HG03378 (cell line): Measurements from ENCODE around the gene AKT2.

ENCODE experiments used
- ATAC-seq: cut with Tn5 transposase; IDR thresholded peaks from one replicate; pipeline ENCODE4 v1.9.1; 2021; ENCODE audit warnings: mild to moderate bottlenecking, moderate library complexity; ENCODE audit not compliant: unreplicated experiment

The AKT2 gene

GRCh38 chr19:40237791-40238190 is 47.4 kb downstream of the AKT2 start:
- no peak for ATAC-seq

- no peak for ATAC-seq
Measured at GRCh38 chr19:40236366-40236765, 48.8 kb downstream of the AKT2 start.

- ATAC-seq: no peak
Measured at GRCh38 chr19:40236026-40236355, 49.2 kb downstream of the AKT2 start.

GRCh38 chr19:40235238-40236025 is 49.7 kb downstream of the AKT2 start:
- no peak for ATAC-seq

GRCh38 chr19:40234429-40235237 is 50.5 kb downstream of the AKT2 start:
- no peak for ATAC-seq

GRCh38 chr19:40233811-40234389 is 51.2 kb downstream of the AKT2 start:
- ATAC-seq: no peak

- ATAC-seq: no peak
Measured at GRCh38 chr19:40232949-40233810, 52.0 kb downstream of the AKT2 start.

GRCh38 chr19:40232479-40232878 is 52.7 kb downstream of the AKT2 start:
- ATAC-seq: no peak

GRCh38 chr19:40231544-40232424 is 53.4 kb downstream of the AKT2 start:
- ATAC-seq: no peak

- ATAC-seq: no peak
Measured at GRCh38 chr19:40231057-40231456, 54.1 kb downstream of the AKT2 start.

GRCh38 chr19:40229926-40230417 is 55.2 kb downstream of the AKT2 start:
- ATAC-seq: no peak

- no peak for ATAC-seq
Measured at GRCh38 chr19:40229484-40229883, 55.7 kb downstream of the AKT2 start.

- ATAC-seq: no peak
Measured at GRCh38 chr19:40228863-40229262, 56.3 kb downstream of the AKT2 start.

- ATAC-seq: no peak
Measured at GRCh38 chr19:40228346-40228745, 56.8 kb downstream of the AKT2 start.

GRCh38 chr19:40225440-40226305 is 59.5 kb downstream of the AKT2 start:
- no peak for ATAC-seq

GRCh38 chr19:40224342-40225150 is 60.6 kb downstream of the AKT2 start:
- no peak for ATAC-seq

- ATAC-seq: no peak
Measured at GRCh38 chr19:40223135-40223822, 61.9 kb downstream of the AKT2 start.
